ENCODE data around the gene ALOXE3. TPM values are rescaled to one million over a fixed set of nuclear protein-coding genes. Genes with fewer than 3 reads are reported as not detected.

ALOXE3 gene
- total RNA-seq, 1 experiment from 2014 or later = 0.13 TPM

DNA sequence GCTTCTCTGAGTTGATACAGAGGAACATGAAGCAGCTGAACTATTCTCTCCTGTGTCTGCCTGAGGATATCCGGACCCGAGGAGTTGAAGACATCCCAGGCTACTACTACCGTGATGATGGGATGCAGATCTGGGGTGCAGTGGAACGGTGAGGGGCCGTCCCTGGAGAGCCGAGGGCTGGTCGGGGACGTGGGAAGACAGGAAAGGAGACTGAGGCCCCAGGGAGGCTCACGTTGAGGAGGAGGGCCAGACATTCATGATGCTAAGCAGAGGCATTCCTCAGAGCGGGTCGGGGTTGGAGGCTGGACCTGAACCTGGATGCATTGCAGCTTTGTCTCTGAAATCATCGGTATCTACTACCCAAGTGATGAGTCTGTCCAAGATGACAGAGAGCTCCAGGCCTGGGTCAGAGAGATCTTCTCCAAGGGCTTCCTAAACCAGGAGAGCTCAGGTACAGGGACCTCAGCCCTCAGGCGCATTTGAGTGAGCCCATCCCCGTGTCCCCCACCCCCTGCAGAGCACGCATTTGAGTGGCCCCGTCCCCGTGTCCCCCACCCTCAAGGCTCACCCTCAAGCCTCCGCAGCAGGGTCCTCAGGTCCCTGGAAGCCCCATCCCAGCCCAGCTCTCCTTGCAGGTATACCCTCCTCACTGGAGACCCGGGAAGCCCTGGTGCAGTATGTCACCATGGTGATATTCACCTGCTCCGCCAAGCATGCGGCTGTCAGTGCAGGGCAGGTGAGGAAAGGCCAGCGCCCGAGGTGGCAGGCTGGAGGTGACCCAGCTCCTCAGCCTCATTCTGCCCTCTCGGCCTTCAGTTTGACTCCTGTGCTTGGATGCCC is 71.2 kb downstream of the ALOXE3 start:
- Histone ChIP-seq H3T11ph (ENCODE audit: low read length) (no peak overlapping the region), H3K4ac (ENCODE audit: low read depth, low read length) (no peak overlapping the region), H4K20me1 (ENCODE audit: control insufficient read depth, insufficient read depth, insufficient read length) (no peaks in the 10 kb centered on the region), H2BK120ac (ENCODE audit: low read depth, low read length, poor library complexity, severe bottlenecking) (no peak overlapping the region), H4K91ac (ENCODE audit: insufficient read length, low read depth, low read length) (no peak overlapping the region), H3K9me3 (ENCODE audit: control insufficient read depth, low read depth, low read length) (no peaks in the 10 kb centered on the region), H2AFZ (ENCODE audit: low read length) (no peak overlapping the region), H3K79me1 (ENCODE audit: insufficient read depth, low read depth, low read length, poor library complexity, severe bottlenecking) (no peaks in the 10 kb centered on the region), H3K14ac (ENCODE audit: insufficient read depth, low read length) (no peak overlapping the region), H2BK15ac (ENCODE audit: low read depth, low read length) (no peak overlapping the region), H3K23ac (ENCODE audit: insufficient read length, low read depth, low read length) (no peak overlapping the region), H2BK20ac (ENCODE audit: low read depth, low read length, poor library complexity, severe bottlenecking) (no peak overlapping the region), H3K56ac (ENCODE audit: insufficient read length, low read depth, low read length) (no peak overlapping the region), H3K27ac (ENCODE audit: insufficient read length, low read depth, low read length) (no peak overlapping the region), H4K8ac (replicated peaks; ENCODE audit: insufficient read length, low read depth, low read length) (no peak overlapping the region), H3K27me3 (ENCODE audit: insufficient read depth, low read length) (no peaks in the 10 kb centered on the region), H3K23me2 (ENCODE audit: insufficient read length, low read depth, low read length, poor library complexity, severe bottlenecking) (no peaks in the 10 kb centered on the region), H2BK12ac (ENCODE audit: insufficient read length, low read depth, low read length) (no peak overlapping the region), H4K5ac (ENCODE audit: insufficient read length, low read depth, low read length) (no peak overlapping the region), H2AK5ac (ENCODE audit: insufficient read length, low read length) (no peak overlapping the region), H2BK5ac (ENCODE audit: insufficient read length, low read length) (no peak overlapping the region), H3K4me2 (ENCODE audit: insufficient read depth, insufficient read length, low read length) (no peak overlapping the region), H3K18ac (ENCODE audit: insufficient read length, low read depth, low read length) (no peak overlapping the region), H3K9ac (ENCODE audit: extremely low read depth, insufficient read length, low read length) (no peak overlapping the region), H3K79me2 (ENCODE audit: insufficient read depth, low read length) (no peaks in the 10 kb centered on the region), H3K4me1 (ENCODE audit: insufficient read depth, low read length) (no peaks in the 10 kb centered on the region)
- no peak overlapping the region for H3K4me3 Mint-ChIP-seq
- peaks cover 42% of the 10 kb centered on the region for H3K27me3 Mint-ChIP-seq (ENCODE audit: low read depth)
- H3K27ac Mint-ChIP-seq = no peak overlapping the region
- no peak for DNase-seq
- no peaks in the 10 kb centered on the region for H3K36me3 Mint-ChIP-seq (ENCODE audit: insufficient read depth in 1 of 3, low read depth in 3 of 3)
- H3K9me3 Mint-ChIP-seq = no peaks in the 10 kb centered on the region; a peak in 1 of 5 replicates
- peaks cover 0 to 5% of the 10 kb centered on the region in 2 experiments; a peak in 3 of 4 replicates for H3K4me1 Mint-ChIP-seq
- WGBS (ENCODE audit: extremely low coverage, insufficient read length, low lambda C conversion rate) = no CpG with 5 or more reads among the region's 24 CpGs
- TF ChIP-seq, protein P1, sequence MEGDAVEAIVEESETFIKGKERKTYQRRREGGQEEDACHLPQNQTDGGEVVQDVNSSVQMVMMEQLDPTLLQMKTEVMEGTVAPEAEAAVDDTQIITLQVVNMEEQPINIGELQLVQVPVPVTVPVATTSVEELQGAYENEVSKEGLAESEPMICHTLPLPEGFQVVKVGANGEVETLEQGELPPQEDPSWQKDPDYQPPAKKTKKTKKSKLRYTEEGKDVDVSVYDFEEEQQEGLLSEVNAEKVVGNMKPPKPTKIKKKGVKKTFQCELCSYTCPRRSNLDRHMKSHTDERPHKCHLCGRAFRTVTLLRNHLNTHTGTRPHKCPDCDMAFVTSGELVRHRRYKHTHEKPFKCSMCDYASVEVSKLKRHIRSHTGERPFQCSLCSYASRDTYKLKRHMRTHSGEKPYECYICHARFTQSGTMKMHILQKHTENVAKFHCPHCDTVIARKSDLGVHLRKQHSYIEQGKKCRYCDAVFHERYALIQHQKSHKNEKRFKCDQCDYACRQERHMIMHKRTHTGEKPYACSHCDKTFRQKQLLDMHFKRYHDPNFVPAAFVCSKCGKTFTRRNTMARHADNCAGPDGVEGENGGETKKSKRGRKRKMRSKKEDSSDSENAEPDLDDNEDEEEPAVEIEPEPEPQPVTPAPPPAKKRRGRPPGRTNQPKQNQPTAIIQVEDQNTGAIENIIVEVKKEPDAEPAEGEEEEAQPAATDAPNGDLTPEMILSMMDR (conservative IDR thresholded peaks at IDR 0.05) = no peak

Data from H9 (cell line).